GM19351 (cell line): ENCODE measurements around the gene CFAP61.
"Not testable (repeated sequence)": the region's sequence is repeated elsewhere in the genome, so short reads cannot be mapped to it uniquely, and the experiment has no call there.

Experiments used
- ATAC-seq: cut with Tn5 transposase; IDR thresholded peaks from one replicate; pipeline ENCODE4 v1.9.1; 2021; ENCODE audit warnings: mild to moderate bottlenecking, moderate library complexity; ENCODE audit not compliant: unreplicated experiment

The CFAP61 gene, protein sequence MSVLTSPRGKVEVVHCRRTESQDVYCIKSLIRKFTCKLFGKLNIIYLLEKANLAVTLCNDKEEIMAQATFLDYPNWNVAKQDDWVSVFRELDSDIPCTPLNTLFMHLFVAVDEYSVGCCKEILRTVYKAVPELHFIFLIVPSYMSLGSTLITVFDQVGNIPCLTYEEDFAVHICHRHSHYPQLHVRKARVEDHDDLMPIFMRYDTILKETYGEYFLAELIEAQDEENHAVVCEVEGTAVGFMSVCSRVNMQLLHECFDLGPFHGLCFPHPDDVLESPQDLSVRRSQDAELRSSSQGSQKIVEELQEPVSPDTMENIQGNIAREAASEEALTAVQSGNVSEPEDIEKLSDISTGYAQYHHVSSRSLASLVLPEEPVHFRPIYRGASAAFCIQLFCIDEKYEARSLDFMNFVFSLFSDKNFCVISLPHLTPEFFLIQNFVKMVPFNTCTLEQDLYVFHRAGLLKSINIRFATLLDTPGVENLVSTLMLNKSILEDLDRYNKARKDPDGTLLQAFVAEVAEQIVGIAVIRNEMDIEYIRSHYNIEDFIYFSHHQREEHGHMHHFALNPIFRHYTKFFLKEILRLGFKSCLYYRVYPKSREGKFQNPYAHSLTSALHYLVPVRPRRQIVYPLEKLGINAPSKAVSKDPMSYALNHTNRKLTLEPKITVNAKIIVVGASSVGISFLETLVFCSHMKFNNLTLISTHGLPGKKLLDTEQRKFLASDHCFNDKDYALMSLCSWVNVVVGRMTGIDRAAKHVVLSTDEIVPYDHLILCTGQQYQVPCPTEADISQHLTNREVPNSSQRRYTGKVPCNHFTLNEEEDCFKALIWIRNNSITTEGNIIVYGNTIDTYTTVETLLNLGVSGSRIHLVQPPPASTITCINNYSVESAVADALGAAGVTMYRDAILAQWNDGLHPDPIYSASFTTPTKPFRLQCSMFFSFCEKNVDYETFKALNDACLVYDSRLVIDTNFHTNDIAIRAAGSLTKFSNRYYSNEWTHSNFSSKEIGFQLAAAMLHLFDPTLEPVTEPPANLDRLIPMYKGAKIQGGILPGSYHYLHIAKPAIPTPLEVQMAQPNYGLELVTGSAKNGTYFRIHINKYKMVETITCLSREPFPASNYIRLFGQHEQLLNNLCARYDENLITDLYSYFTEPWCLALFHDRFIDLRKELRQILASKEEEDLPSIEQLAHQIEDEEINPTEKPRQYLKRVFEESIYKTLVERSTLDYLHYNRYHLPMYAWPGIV

DNA sequence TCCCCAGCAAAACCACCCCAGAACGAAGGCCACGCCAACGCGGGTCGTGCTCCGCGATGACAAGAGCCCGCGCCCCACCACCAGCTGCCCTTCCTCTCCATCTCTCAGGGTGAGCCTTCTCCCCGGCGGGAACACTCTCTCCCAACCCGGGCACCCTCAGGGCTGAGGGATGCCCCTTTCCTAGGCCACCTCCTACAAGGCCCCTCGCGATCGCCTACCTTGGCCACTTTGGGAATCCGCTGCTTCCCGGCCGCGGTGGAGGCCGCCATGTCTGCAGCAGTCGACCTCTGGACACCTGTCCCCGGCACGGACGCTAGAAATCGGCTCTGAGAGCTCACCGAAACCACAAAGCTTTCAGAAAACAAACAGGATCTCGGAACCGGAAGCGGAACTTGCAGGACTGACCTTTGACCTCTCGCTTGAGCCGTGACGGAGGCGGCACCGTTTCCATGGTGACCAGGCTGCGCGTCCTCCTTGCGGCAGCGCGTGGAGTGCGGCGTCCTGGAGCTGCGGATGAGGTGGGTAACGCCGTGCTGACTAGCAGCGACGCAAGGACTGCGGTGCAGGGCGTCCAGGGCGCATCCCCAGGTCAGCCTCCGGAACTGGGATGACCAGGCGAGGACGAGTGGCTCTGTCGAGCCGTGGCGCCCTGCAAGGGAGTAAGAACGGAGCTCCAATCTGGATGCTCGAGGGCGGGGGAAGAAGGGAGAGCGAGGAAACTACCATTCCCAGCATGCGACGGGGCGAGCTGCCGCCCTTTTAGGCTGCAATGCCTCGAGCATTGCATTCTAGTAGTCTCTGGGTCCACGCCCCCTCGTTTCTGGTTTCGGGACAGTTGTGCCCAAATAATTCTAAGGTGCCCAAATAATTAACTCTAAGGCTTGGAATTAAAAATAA lies at the start of gene CFAP61, which contains the start of gene CRNKL1:
Gene CFAP61, plus strand, starts transcription at position 459 of the 897 bp plus-strand sequence. CDS start 4,122 bp downstream, outside the sequence.
Gene CRNKL1, minus strand, starts transcription at position 393 of the 897 bp plus-strand sequence. Its CDS starts 124 bp downstream, at position 269.
- ATAC-seq: peak; percentile 89

GRCh38 chr20:20003031-20003954 lies 49.0 kb upstream of the CFAP61 start:
- no peak for ATAC-seq

DNA sequence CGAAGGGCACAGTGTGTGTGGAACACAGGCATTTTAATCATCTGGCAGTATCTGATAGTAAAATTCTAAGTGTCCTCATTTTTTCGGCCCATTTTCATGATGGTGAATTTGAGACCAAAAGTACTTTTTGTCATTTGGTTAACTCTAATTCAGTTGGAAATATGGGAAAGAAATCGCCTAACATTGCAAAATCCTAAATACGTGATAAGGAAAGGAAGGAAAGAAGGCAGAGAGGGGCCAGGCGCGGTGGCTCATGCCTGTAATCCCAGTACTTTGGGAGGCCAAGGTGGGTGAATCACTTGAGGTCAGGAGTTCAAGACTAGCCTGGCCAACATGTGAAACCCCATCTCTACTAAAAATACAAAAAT lies 48.4 kb upstream of the CFAP61 start:
- not testable (repeated sequence) for ATAC-seq

DNA sequence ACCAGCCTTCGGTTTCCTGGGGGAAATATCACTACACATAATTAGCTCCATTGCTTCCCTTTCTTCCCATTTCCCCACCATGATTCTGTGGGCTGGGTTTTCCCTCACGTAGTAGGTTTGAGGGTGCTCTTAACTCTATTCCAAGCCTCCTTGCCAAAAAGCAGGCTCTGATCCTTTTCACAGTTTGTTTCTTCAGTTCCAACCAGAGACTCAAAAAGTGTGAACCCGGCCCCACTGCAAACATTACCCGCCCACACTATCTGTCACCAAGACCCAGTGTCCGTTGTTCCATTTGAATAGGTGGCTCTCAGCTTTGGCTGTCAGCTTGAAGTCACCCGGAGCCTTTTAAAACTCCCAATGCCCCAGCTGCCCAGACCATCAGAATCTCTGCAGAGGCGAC lies 47.0 kb upstream of the CFAP61 start:
- no peak for ATAC-seq

- ATAC-seq: no peak
These were observed 42.5 kb upstream of the CFAP61 start for GRCh38 chr20:20009784-20010253.

GRCh38 chr20:20010639-20011500 lies 41.5 kb upstream of the CFAP61 start:
- ATAC-seq: no peak

- no peak for ATAC-seq
These were observed 39.8 kb upstream of the CFAP61 start for GRCh38 chr20:20012541-20012940.

- no peak for ATAC-seq
These were observed 37.7 kb upstream of the CFAP61 start for GRCh38 chr20:20014659-20015058.

DNA sequence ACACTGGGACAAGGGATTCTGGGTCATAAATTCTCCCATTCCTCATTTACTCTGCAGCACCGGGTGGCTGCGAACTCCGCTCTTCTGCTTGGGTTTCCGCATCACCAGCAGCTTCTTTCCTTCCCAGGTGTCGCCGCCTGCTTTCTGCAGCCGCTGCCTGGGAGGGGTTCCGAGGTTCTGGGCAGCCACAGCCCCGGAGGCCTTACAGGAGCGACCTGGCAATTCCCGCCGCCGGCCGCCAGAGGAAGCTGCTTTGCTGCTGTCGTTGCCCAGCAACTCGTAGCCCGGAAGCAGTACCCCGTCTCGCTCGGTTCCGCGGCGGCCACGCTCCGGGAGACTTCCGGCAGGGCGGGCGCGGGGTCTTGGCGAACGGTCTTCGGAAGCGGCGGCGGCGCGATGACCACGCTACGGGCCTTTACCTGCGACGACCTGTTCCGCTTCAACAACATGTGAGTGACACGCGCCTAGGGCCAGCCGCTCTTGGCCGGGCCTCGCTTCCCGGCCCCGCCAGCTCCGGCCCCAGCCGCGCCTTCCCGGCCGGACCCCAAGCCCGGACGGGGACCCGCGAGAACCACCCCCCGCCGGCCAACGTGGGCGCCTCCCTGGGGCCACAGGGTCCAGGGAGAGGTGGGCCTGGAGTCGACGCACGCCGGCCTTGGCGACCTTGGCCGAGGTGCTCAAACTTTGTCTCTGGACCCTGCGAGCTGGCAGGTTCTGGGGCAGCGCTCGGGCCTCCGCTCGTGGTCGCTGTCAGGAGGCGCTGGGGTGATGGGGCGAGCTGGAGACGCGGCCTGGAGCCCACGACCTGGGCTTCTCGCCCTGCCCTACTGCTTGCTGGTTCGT lies 35.1 kb upstream of the CFAP61 start, which contains the start of gene NAA20:
Gene NAA20, plus strand, starts transcription at position 362 of the 843 bp plus-strand sequence. Its CDS starts 35 bp downstream, at position 397.
- peak; percentile 97 for ATAC-seq

DNA sequence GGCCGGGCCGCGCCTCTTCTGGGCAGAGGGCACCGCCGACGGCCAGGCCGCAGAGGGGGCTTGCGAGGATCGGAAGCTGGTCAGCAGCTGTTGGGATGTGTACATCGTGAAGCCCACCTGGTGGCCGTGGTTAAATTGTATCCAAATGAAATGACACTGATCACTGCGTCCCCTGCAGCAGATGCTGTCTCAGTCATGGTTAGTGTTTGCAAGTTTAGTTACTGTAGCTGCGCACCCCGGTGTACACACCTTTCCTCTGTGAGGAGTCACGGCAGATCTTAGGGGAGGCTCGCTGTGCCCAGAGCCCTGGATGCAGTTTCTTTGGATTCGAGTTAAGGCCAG lies 34.5 kb upstream of the CFAP61 start:
- ATAC-seq: peak; percentile 17

DNA sequence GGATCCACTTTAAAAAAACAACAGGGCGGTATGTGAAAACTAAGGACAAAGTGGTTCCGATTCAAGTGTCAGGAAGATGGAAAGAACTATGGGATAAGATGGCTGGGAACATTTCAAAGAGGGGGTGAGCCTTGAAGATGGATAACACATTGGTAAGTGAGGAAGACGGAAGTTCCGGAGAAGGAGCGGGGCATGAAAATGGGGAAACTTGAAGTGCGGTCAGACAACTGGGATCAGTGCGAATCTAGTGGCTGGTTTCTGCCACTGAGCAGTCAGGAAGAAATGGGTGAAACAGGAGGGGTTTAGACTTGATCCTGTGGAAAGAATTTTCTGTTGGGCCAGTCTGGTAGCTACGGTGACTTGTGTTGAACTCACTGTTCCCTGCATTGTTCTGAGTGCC lies 34.0 kb upstream of the CFAP61 start:
- ATAC-seq: no peak

GRCh38 chr20:20019123-20019522 lies 33.2 kb upstream of the CFAP61 start:
- no peak for ATAC-seq

DNA sequence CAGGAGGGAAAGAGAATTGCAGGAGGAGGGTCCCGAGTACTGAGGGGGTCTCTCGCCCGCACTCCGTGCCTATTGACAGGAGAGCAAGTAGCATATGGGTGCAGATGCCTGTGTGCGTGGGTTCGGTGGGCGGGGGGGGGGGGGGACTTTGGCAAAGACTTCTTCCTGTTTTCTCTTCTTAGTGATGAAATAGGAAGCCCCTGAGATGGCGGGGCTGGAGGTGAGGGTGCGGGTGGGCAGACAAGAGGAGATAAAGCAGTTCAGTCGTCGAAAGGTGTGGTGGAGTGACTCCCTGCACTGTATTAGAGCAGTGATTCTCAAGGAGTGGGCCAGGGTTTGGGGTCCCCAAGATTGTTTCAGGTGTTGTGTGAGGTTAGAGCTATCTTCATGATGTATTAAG lies 31.4 kb upstream of the CFAP61 start:
- no peak for ATAC-seq

GRCh38 chr20:20021835-20022234 lies 30.5 kb upstream of the CFAP61 start:
- no peak for ATAC-seq

GRCh38 chr20:20022498-20022897 lies 29.8 kb upstream of the CFAP61 start:
- ATAC-seq: peak; percentile 60

GRCh38 chr20:20023395-20023794 lies 28.9 kb upstream of the CFAP61 start:
- ATAC-seq: no peak

DNA sequence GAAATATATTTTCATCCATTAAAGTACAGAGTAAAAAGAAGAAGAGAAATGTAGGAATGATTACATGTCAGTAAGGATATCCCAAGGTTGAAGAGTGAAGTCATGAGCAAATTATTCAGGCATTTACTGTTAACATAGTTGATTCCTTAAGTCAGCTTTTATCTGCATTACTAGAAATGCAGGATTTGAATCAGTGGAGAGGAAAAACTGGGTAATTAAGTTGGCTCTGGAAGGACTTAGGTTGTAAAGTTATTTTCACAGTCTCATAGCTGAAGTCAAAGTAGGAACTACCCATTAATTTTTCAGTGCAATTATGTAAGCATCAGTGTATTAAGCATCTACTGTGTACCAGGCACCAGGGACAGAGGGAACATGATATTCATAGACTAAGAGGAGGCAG lies 27.4 kb upstream of the CFAP61 start:
- ATAC-seq: no peak
